HG03175 (cell line): ENCODE data around the gene SPON2.

ENCODE experiments used
- ATAC-seq: cut with Tn5 transposase; IDR thresholded peaks from one replicate; pipeline ENCODE4 v1.9.1; 2021; ENCODE audit warnings: mild to moderate bottlenecking, moderate library complexity; ENCODE audit not compliant: unreplicated experiment

The SPON2 gene

DNA sequence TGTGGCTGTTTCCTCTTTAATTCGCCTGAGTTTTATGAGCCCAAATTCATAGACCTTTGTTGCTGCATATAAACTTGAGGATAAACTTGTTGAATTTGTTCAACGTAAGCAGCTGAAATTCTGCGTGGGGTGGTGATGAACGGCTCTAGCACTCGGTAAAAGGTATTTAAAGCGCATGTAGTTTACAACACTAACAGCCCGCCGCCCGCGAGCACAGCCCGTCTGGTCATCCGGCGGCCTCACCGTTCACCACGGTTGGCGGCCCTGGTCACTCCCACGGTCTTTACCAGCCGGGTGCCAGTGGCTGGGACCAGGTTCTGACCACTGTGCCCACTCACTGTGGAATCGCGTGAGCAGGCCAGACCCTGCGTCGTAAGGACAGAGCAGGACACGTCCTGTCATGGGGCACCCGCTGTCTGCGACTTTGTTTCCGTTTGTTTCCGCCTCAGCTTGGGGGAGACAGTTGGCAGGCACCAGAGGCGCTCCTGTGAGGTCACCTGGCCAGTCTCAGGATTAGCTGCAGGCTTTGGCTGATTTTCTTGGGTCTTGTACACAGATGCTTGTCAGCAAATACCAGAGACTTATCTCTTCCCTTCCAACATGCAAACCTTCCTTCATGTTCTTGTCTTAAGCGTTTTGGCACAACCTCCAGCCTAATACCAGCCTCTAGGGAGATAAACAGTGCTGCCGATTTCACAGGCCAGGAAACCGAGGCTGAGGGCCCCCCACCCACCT, 36.8 kb upstream of the SPON2 start:
- no peak for ATAC-seq

DNA sequence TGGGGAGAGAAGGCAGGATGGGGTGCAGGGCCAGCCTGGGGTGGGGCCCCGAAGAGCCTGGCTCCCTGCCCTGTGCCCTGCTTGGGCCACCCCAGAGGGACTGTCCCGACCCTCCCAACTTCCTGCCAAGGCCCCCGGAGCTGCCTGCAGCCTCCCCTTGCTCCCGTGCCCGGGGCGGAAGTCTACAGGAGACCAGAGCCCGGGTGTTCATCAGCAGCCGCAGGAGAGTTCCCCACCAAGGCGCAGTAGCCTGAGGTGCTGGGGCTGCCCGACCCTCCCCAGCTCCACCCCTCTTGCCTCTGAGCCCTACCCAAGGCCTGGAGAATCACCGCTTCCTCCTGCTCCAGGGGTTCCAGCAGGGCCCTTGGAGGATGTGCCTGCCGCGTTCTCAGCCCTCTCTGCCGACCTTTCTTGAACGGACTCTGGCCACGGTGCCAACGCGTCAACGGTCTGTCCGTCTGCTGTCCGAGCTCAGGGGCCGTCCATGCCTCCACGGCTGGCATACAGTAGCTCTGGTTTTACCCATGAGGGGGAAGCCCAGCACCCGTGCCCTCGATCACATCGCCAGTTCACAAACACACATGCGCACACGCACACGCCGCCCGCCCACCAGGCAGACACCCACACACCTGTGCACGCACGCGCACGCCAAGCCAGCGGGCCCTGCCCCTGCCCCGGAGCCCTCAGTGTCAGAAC, 36.0 kb upstream of the SPON2 start:
- no peak for ATAC-seq

DNA sequence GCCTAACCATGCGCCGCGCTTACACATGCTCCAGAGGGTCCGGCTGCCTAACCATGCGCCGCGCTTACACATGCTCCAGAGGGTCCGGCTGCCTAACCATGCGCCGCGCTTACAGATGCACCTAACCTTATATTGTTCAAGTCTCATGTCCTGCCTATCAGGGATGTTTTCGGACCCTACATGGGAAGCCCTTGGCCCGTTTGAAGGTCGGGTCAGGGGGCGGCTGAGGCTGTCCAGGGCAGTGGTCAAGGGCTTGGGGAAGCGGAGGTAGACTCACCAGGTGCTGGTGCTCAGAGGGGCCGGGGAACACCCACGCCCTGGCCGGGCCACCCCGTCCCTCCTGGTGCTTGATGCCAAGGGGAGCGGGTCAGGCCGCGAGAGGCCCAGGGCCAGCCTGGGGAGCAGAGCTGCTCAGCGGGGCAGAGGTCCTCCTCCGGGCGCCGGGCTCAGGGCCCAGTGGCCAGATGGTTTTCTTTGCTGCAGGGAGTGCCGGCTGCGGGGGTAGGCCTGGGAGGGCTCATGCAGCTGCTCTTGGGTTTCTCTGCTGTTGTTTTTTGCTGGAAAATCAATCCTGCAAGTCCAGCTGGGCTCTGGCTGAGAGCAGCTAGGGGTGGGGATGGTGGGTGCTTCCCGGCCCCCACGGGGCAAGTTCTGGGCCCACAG, 35.4 kb upstream of the SPON2 start:
- no peak for ATAC-seq

- ATAC-seq, result no peak
These were observed 34.7 kb upstream of the SPON2 start for GRCh38 chr4:1207157-1207470.

- no peak for ATAC-seq
These were observed 34.1 kb upstream of the SPON2 start for GRCh38 chr4:1206299-1207156.

DNA sequence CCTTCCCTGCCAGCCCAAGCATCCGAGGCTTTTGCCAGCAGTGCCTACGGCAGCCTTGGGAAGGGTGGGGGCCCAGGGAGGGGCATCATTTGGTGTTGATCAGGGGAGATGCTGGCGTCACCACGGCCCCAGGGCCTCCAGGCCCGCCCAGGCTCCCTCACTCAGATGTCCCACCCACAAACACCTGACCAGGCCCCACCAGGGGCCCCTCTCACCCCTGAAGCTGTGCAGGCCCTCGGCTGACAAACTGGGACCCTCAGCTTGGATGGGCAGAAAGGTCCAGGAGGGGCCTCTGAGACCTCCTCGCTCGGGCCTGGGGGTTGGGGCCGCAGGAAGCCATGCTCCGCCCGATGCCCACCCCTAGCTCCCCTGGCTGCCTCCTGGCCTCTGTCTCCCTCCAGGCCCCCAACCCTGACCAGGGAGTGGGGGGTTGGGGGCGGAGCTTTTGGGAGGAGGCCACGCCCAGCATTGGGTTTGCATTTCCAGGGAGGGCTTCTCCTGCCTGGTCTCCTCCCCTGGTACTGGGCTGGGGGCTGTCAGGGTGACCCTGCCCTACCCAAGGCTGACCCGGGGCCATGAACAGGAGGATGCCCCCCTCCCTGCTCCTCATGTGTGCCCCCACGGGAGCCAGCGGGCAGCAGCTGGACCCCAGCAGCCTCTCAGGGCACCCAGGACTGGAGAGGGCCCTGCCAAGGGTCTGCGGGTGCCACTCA, 33.4 kb upstream of the SPON2 start:
- ATAC-seq, result no peak

DNA sequence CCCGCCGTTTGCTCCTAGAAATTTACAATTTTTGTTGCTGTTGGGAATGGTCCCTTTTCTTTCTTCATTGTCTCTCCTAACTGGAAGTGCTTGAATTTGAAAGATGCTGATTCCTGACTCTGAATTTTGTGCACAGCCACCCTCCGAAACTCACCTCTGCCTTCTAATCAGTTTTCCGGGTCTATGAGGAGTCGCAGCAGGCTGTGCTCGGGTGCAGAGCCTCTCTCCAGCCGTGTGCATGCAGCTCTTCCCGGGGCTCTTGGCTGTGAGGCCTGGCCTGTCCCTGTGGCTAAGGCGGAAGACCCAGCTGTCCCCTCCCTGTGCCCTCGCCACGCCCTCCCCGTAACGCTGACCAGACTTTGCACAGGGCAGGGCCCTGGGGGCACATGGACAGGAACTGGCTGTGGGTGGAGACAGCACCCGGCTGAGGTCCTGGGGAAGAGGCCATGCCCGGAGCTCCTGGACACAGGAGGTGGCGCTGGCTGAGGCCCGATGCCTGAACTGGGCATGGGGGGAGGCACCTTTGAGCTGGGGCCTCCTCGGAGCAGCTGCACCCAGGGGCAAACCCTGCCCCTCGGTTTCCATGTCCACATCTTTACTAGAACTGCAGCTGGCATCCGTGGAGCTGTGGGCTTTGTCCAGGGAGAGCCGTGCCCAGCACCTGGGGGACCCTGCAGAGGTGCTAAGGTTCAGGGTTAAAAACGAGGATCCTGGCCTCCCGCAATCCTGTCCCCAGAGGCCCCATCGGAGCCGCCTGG, 32.6 kb upstream of the SPON2 start:
- ATAC-seq, result no peak

- no peak for ATAC-seq
These were observed 32.0 kb upstream of the SPON2 start for GRCh38 chr4:1204286-1204827.

- no peak for ATAC-seq
These were observed 30.7 kb upstream of the SPON2 start for GRCh38 chr4:1203026-1203616.

DNA sequence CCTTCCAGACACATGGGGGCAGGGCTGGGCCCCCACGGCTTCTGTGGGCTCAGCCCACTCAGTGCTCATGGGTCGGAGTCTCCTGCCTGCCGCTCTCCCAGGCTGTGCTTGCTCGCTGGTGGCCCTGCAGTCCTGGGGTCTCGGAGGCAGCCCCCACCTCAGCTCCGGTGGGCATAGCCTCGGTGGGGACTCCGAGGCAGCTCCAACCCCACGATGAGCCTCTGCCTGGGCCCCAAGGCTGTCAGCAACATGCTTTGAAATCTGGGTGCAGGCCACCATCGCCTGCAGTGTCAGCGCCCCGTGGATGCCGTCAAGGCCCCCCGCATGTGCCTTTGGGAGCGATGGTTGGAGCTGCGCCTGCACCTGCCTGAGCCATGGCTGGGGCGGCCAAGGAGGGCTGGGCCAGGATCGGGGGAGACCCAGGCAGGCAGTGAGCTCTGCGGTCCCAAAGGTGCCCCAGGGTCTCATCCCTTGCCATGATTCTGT, 30.2 kb upstream of the SPON2 start:
- no peak for ATAC-seq

DNA sequence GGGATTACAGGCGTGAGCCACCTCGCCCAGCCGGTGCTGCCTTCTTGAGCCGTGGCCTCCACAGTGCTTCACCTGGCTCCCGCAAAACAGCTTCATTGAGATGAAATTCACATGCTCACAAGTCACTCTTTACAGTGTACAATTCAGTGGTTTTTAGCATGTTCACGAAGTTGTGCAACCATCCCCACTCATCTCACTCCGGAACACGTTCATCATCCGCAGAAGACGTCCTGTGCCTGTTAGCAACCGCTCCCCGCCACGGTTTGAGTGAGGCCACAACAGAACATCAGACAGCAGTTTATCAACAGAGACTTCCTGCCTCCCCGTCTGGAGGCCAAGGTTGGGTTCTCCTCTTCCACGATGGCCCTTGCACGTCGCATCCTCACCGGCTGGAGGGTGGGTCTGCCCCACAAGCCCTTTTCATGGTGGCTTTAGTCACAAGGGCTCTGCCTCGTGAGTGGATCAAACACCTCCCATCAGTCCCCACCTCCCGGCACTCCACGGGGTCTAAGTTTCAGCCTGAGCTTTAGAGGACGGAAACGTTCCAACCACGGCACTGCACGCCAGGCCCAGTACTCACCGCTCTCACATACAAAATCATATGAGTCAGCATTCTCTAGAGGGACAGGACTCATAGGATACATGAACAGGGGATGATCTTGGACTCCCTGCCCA, 29.6 kb upstream of the SPON2 start:
- ATAC-seq, result peak; percentile 41

GRCh38 chr4:1200425-1201035, 28.1 kb upstream of the SPON2 start:
- ATAC-seq, result peak; percentile 7

DNA sequence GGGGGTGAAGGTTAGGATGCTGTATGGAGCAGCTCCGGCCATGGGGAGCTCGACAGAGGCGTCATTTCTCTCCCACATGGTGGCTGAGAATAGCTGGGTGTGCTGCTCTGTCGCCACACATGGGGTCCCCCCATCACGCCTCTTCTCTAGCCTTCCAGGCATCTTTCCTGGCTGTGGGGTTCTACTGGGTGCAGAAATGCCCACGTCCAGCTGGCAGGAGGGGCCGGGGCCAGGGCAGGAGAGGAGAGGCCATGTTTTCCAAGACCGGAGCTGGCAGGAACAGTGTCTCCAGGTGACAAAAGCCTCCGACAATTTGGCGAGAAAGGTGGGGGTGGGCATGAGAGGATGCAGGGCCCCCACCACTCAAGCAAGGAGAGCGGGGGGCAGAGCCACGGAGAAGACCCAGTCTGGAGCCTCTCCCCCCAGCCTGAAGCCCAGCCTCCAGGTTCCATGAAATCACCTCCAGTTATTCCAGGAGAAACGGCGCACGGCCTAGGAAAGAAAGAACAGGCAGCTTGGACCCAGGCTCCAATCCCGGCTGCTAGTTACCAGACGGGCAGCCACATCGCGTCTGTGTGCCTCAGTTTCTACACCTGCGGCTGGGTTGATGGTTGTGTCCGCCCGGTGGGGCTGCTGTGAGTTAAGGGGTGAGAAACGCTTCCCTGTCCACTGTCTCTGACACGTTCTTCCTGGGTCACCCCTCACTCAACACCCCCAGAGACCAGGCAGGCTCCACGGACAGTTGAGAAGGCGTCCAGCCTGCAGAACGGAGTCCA, 27.4 kb upstream of the SPON2 start:
- ATAC-seq, result no peak

GRCh38 chr4:1198098-1198844, 25.9 kb upstream of the SPON2 start:
- ATAC-seq, result no peak

GRCh38 chr4:1196421-1197183, 24.2 kb upstream of the SPON2 start:
- ATAC-seq, result no peak

DNA sequence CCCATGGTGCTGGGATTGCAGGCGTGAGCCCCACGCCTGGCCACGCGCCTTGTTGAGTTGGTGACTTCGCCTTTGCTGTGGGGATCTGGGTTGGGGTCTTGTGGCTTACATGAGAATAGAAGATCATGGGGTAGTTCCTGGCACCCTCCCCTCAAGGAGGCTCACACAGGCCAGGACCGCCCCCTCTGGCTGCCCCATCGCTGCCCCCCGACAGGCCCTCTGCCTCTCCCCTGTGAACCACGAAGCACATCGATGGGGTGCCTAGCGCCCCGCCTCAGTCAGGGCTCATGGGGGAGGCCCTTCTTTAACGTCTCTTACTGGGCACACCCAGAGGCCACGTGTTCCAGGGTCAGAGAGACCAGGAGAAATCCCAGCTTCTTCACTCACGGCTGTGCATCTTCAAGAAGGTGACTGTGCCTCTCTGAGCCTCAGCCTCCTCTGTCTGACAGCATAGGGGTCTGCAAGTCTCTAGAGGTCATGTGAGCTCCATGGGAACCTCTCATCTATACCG, 23.6 kb upstream of the SPON2 start:
- no peak for ATAC-seq
